ENCODE results near the gene FSD1. TPM values are rescaled to one million over a fixed set of nuclear protein-coding genes. Genes with fewer than 3 reads are reported as not detected.

Gene FSD1
- total and polyA plus RNA-seq, 3 experiments from 2014 or later = 3.1 to 13.9 (median 10.9) TPM

GRCh38 chr19:4366666-4367335, 62.4 kb downstream of the FSD1 start:
- H3K4me3 Mint-ChIP-seq = no peak overlapping the region
- H3K27me3 Mint-ChIP-seq = peaks cover 0 to 1% of the 10 kb centered on the region in 2 donors
- Histone ChIP-seq H3K4me3 (ENCODE audit: low read length) (no peak overlapping the region), H3K36me3 (ENCODE audit: insufficient read depth, low read length) (peaks cover 5% of the 10 kb centered on the region), H3K9me3 (ENCODE audit: low read length) (no peaks in the 10 kb centered on the region), H3K27ac (ENCODE audit: low read depth, low read length) (no peak overlapping the region), H3K27me3 (ENCODE audit: insufficient read depth, low read length, poor library complexity, severe bottlenecking) (no peaks in the 10 kb centered on the region), H3K4me1 (ENCODE audit: insufficient read depth, low read length) (peaks cover 28% of the 10 kb centered on the region)
- no peaks in the 10 kb centered on the region for H3K9me3 Mint-ChIP-seq
- CTCF ChIA-PET = interaction anchor here (3.5 kb wide), 1 partner anchor 14 kb away, joined by 11 read pairs; no protein-coding TSS in a partner anchor
- POLR2A ChIA-PET = no interaction called here
- peak overlapping the region in 4 of 8 donors; percentile 64 to 89 (median 84) for H3K27ac Mint-ChIP-seq
- peaks cover 0 to 47% (median 0%) of the 10 kb centered on the region in 3 donors for H3K36me3 Mint-ChIP-seq
- peaks cover 25 to 39% (median 28%) of the 10 kb centered on the region in 3 donors for H3K4me1 Mint-ChIP-seq
- DNase-seq = no peak

- H3K4me3 ChIP-seq (ENCODE audit: low read length) = no peak overlapping the region
- Mint-ChIP-seq H3K4me3 (no peak overlapping the region), H3K4me1 (peaks cover 26 to 42% (median 28%) of the 10 kb centered on the region in 3 donors), H3K9me3 (no peaks in the 10 kb centered on the region), H3K27me3 (peaks cover 0 to 1% of the 10 kb centered on the region in 2 donors), H3K36me3 (peaks cover 0 to 42% (median 0%) of the 10 kb centered on the region in 3 donors), H3K27ac (peak overlapping the region in 4 of 8 donors; percentile 85 to 97 (median 92))
- DNase-seq = no peak
- H3K36me3 ChIP-seq (ENCODE audit: insufficient read depth, low read length) = peaks cover 5% of the 10 kb centered on the region
- no peaks in the 10 kb centered on the region for H3K9me3 ChIP-seq (ENCODE audit: low read length)
- no peak overlapping the region for H3K27ac ChIP-seq (ENCODE audit: low read depth, low read length)
- POLR2A ChIA-PET = no interaction called here
- CTCF ChIA-PET = interaction anchor here (1.5 to 3.5 kb wide), 2 partner anchors 15 to 27 kb away, joined by 3 to 11 read pairs; no protein-coding TSS in a partner anchor
- no peaks in the 10 kb centered on the region for H3K27me3 ChIP-seq (ENCODE audit: insufficient read depth, low read length, poor library complexity, severe bottlenecking)
- H3K4me1 ChIP-seq (ENCODE audit: insufficient read depth, low read length) = peaks cover 34% of the 10 kb centered on the region
Observed at GRCh38 chr19:4367336-4367723, 62.9 kb downstream of the FSD1 start.

- Mint-ChIP-seq H3K36me3 (peaks cover 0 to 38% (median 0%) of the 10 kb centered on the region in 3 donors), H3K27ac (peak overlapping the region; percentile 66 to 97 (median 90)), H3K27me3 (peaks cover 0 to 1% of the 10 kb centered on the region in 2 donors), H3K4me1 (peaks cover 26 to 45% (median 28%) of the 10 kb centered on the region in 3 donors), H3K9me3 (no peaks in the 10 kb centered on the region), H3K4me3 (peak overlapping the region in 3 of 7 donors; percentile 34 to 44 (median 38))
- no peak for DNase-seq
- Histone ChIP-seq H3K9me3 (ENCODE audit: low read length) (no peaks in the 10 kb centered on the region), H3K36me3 (ENCODE audit: insufficient read depth, low read length) (peaks cover 5% of the 10 kb centered on the region), H3K4me3 (ENCODE audit: low read length) (no peak overlapping the region), H3K27ac (ENCODE audit: low read depth, low read length) (no peak overlapping the region), H3K27me3 (ENCODE audit: insufficient read depth, low read length, poor library complexity, severe bottlenecking) (no peaks in the 10 kb centered on the region), H3K4me1 (ENCODE audit: insufficient read depth, low read length) (peaks cover 36% of the 10 kb centered on the region)
- POLR2A ChIA-PET = no interaction called here
- CTCF ChIA-PET = interaction anchor here (1.3 to 1.5 kb wide), 2 partner anchors 26 to 33 kb away, joined by 3 read pairs; no protein-coding TSS in a partner anchor
Observed at GRCh38 chr19:4367781-4368127, 63.4 kb downstream of the FSD1 start.

- peak in 1 of 5 donors; percentile 27 for DNase-seq
- Histone ChIP-seq H3K36me3 (ENCODE audit: insufficient read depth, low read length) (peaks cover 5% of the 10 kb centered on the region), H3K27me3 (ENCODE audit: insufficient read depth, low read length, poor library complexity, severe bottlenecking) (no peaks in the 10 kb centered on the region), H3K4me3 (ENCODE audit: low read length) (no peak overlapping the region), H3K27ac (ENCODE audit: low read depth, low read length) (peak overlapping the region; percentile 77), H3K4me1 (ENCODE audit: insufficient read depth, low read length) (peaks cover 37% of the 10 kb centered on the region), H3K9me3 (ENCODE audit: low read length) (no peaks in the 10 kb centered on the region)
- ChIA-PET CTCF (interaction anchor here (1.0 to 2.1 kb wide), 4 partner anchors 13 to 34 kb away, joined by 3 to 9 read pairs (median 3); partner anchors contain the start of gene CHAF1A), POLR2A (no interaction called here)
- Mint-ChIP-seq H3K27me3 (peaks cover 0 to 1% of the 10 kb centered on the region in 2 donors), H3K4me1 (peaks cover 26 to 46% (median 28%) of the 10 kb centered on the region in 3 donors), H3K9me3 (no peaks in the 10 kb centered on the region), H3K27ac (peak overlapping the region; percentile 79 to 99 (median 95)), H3K36me3 (peaks cover 0 to 34% (median 0%) of the 10 kb centered on the region in 3 donors), H3K4me3 (peak overlapping the region in 6 of 7 donors; percentile 82 to 97 (median 92))
Observed at GRCh38 chr19:4368128-4368820, 63.9 kb downstream of the FSD1 start.

GRCh38 chr19:4369109-4369887, 64.9 kb downstream of the FSD1 start:
- peak overlapping the region; percentile 77 for H3K27ac ChIP-seq (ENCODE audit: low read depth, low read length)
- ChIA-PET POLR2A (interaction anchor here (1.0 to 1.4 kb wide), 6 partner anchors 10 to 123 kb away, joined by 3 to 9 read pairs (median 4); partner anchors contain the start of genes CHAF1A, MPND, SH3GL1 and YJU2), CTCF (interaction anchor here (0.9 to 2.1 kb wide), 18 partner anchors 10 to 102 kb away, joined by 3 to 10 read pairs (median 4); partner anchors contain the start of genes CHAF1A, MPND, SH3GL1 and UBXN6)
- Mint-ChIP-seq H3K4me3 (peak overlapping the region; percentile 80 to 97 (median 90)), H3K9me3 (no peaks in the 10 kb centered on the region), H3K27me3 (peaks cover 0 to 1% of the 10 kb centered on the region in 2 donors), H3K36me3 (peaks cover 0 to 26% (median 0%) of the 10 kb centered on the region in 3 donors), H3K27ac (peak overlapping the region; percentile 79 to 99 (median 94)), H3K4me1 (peaks cover 29 to 52% (median 32%) of the 10 kb centered on the region in 3 donors)
- peaks cover 5% of the 10 kb centered on the region for H3K36me3 ChIP-seq (ENCODE audit: insufficient read depth, low read length)
- DNase-seq = peak; percentile 57 to 83 (median 74)
- peak overlapping the region; percentile 75 for H3K4me3 ChIP-seq (ENCODE audit: low read length)
- H3K27me3 ChIP-seq (ENCODE audit: insufficient read depth, low read length, poor library complexity, severe bottlenecking) = no peaks in the 10 kb centered on the region
- H3K4me1 ChIP-seq (ENCODE audit: insufficient read depth, low read length) = peaks cover 47% of the 10 kb centered on the region
- no peaks in the 10 kb centered on the region for H3K9me3 ChIP-seq (ENCODE audit: low read length)

GRCh38 chr19:4369888-4370260, 65.5 kb downstream of the FSD1 start:
- Mint-ChIP-seq H3K9me3 (no peaks in the 10 kb centered on the region), H3K27me3 (peaks cover 0 to 1% of the 10 kb centered on the region in 2 donors)

More at GRCh38 chr19:4369888-4370260, 65.5 kb downstream of the FSD1 start:
- peak overlapping the region; percentile 77 for H3K27ac ChIP-seq (ENCODE audit: low read depth, low read length)
- ChIA-PET POLR2A (interaction anchor here (1.0 to 1.4 kb wide), 6 partner anchors 10 to 123 kb away, joined by 3 to 9 read pairs (median 4); partner anchors contain the start of genes CHAF1A, MPND, SH3GL1 and YJU2), CTCF (interaction anchor here (0.6 to 2.1 kb wide), 18 partner anchors 10 to 102 kb away, joined by 3 to 10 read pairs (median 4); partner anchors contain the start of genes CHAF1A, MPND, SH3GL1 and UBXN6)
- no peaks in the 10 kb centered on the region for H3K27me3 ChIP-seq (ENCODE audit: insufficient read depth, low read length, poor library complexity, severe bottlenecking)
- H3K36me3 ChIP-seq (ENCODE audit: insufficient read depth, low read length) = peaks cover 5% of the 10 kb centered on the region
- peak overlapping the region; percentile 75 for H3K4me3 ChIP-seq (ENCODE audit: low read length)
- peaks cover 0 to 25% (median 0%) of the 10 kb centered on the region in 3 donors for H3K36me3 Mint-ChIP-seq
- DNase-seq = peak; percentile 60 to 81 (median 63)
- H3K4me3 Mint-ChIP-seq = peak overlapping the region; percentile 80 to 97 (median 90)
- peak overlapping the region; percentile 79 to 99 (median 92) for H3K27ac Mint-ChIP-seq
- no peaks in the 10 kb centered on the region for H3K9me3 ChIP-seq (ENCODE audit: low read length)
- H3K4me1 Mint-ChIP-seq = peaks cover 29 to 52% (median 32%) of the 10 kb centered on the region in 3 donors
- H3K4me1 ChIP-seq (ENCODE audit: insufficient read depth, low read length) = peaks cover 48% of the 10 kb centered on the region
